HG03064 (cell line): ENCODE results near the gene RPS8.
A peak's percentile ranks its signal among the peaks of the same experiment; 100 is the strongest.
"Not testable (repeated sequence)": the region's sequence is repeated elsewhere in the genome, so short reads cannot be mapped to it uniquely, and the experiment has no call there.

Source experiments
- ATAC-seq: cut with Tn5 transposase; IDR thresholded peaks from one replicate; pipeline ENCODE4 v1.9.1; 2021; ENCODE audit warnings: low read depth; ENCODE audit not compliant: unreplicated experiment

The RPS8 gene

DNA sequence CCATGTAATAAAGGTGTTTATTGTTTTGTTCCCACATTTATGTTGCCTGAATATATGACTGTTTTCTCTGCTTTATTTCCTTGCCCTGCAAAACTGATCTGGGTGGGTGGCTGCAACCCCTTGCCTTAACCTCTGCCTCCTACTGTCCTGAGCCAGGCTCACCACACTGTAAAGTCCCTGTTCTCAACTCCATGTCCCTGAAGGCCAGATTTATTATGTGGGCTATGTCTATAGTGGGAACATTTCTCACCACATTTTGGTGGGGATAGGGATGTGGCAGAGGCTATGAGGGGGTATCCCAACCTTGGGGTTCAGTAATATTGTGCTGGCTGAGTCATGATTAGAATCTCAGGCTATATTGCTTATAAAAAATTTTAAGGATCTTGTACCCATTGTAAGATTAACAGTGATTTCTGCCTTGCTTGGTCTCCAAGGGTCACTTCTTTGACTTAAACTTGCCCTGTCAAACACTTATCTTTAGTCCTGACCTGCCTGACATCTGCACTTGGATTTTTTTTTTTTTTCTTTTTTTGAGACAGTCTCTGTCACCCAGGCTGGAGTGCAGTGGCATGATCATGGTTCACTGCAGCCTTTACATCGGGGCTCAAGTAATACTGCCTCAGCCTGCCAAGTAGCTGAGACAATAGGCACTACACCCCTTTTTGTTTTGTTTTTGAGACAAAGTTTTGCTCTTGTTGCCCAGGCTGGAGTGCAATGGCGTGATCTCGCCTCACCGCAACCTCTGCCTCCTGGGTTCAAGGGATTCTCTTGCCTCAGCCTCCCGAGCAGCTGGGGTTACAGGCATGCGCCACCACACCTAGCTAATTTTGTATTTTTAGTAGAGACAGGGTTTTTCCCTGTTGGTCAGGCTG lies 3.6 kb downstream of the RPS8 start:
- ATAC-seq: no peak

DNA sequence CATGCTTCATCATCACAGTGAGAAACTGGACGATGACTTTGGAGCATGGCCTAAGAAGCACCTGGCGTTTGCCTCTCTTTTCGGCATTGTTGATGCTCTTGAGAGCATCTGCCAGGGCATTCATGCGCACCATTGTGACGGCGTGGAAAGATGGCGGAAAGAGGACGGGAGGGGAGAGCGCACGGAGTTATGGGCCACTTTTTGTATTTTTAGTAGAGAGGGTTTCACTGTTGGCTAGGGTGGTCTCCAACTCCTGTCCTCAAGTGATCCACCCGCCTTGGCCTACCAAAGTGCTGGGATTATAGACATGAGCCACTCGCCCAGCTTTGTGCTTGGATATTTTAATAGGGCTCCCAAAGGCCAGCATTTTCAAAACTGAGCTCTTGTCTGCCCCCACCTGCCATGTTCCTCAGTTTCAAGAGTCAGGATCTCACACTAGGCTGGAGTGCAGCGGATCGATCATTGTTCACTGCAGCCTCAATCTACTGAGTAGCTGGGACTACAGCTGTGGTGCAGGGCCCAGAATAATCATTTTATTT lies 5.3 kb downstream of the RPS8 start:
- no peak for ATAC-seq

- no peak for ATAC-seq
Observed at GRCh38 chr1:44783697-44784093, 8.4 kb downstream of the RPS8 start.

- no peak for ATAC-seq
Observed at GRCh38 chr1:44784094-44785028, 9.0 kb downstream of the RPS8 start.

GRCh38 chr1:44785029-44785380 lies 9.7 kb downstream of the RPS8 start:
- ATAC-seq: no peak

- ATAC-seq: no peak
Observed at GRCh38 chr1:44785501-44786137, 10.3 kb downstream of the RPS8 start.

DNA sequence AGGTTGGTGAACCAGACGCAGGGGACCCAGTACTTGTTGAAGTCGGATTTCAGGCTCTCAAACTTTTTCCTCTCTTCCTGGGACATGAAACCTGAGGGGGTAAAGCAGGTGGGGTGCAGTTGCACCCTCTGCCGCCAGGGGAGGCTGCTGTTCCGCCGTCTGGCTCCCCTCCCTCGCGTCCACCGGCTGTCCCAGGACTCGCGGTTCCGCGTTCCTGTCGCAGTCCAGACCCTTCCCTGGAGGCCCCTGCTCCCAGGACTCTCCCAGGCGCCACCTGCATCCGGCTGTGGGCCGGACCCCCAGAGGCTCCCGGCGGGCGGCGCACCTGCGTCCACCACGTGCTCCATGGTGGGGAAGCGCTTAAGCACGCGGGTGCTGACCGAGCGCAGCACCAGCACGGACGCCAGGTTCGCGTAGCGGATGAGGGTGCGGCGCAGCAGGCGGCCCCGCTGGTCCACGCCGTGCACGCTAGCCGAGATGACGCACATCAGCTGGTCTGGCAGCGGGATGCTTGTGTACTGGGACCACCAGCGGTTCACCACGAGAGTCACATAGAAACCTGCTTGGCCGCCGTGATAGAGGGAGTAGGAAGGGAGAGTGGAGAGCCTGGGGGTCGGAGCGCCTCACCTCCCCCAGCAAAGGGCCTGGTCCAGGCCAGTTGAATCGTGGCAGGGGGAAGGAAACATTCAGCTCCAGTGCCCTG lies 10.9 kb downstream of the RPS8 start:
- ATAC-seq: no peak

- no peak for ATAC-seq
Observed at GRCh38 chr1:44786841-44787426, 11.6 kb downstream of the RPS8 start.

DNA sequence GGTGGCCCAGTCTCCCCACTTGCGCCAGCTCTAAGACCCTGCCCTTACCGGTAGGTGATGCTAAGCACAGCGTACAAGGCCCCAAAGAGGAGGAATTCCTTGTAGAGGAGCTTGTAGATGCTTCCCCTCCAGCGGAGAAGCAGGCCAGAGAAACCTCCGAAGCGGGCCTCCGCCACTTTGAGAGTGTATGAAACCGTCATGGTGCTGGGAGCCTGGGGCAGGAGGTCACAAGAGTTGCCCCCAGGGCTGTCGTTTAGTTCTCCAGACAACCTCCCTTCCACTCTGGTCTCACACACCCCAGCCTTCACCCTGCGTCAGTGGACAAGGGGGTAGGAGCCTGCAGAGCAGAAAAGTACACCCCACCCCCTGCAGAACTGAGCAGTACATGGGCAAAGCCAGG lies 12.2 kb downstream of the RPS8 start:
- no peak for ATAC-seq

DNA sequence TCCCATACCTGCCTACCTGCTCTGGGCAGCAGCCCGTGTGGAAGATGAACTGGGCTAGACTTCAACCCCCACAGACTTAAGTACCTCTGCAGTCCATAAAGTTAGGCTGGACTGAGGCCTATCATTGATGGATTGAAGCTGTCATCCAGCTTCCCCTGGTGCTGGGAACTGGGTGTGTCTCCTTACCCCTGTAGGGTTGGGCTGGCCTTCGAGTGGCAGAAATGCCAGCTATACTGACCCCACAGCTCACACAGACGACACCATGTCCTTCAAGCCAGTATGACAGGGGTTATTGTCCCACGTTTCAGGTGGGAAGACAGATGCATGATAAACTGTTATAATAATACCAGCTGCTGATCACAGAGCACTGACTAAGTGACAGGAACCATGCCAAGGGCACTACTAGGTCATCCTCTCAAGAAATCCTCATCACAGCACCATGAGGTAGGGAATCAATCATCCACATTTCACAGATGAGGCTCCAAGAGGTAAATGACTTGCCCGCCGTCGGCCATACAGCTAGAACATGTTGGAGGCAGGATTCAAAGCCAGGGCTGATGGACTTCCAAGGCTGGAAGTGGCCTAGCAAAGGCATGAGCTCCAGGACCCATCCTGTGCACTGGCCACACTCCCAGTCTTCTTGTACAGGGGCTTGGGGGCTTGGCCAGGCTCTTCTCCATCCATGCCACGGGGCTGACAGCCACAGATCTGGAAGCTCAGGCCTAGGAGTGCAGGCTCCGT lies 12.9 kb downstream of the RPS8 start, which contains the start of gene BEST4:
BEST4 (minus strand) TSS at position 51 of the 741 bp plus-strand sequence. CDS start 465 bp downstream, outside the sequence.
- no peak for ATAC-seq

- no peak for ATAC-seq
Observed at GRCh38 chr1:44790968-44791801, 15.8 kb downstream of the RPS8 start.

GRCh38 chr1:44792736-44793502 lies 17.6 kb downstream of the RPS8 start:
- no peak for ATAC-seq

DNA sequence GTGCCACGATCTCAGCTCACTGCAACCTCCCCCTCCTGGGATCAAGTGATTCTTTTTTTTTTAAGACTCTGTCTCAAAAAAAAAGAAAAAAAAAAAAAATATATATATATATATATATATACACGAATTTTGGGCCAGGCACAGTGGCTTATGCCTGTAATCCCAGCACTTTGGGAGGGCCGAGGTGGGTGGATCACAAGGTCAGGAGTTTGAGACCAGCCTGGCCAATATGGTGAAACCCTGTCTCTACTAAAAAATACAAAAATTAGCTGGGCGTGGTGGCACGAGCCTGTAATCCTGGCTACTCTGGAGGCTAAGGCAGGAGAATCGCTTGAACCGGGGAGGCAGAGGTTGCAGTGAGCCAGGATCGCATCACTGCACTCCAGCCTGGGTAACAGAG lies 22.5 kb downstream of the RPS8 start:
- not testable (repeated sequence) for ATAC-seq

- no peak for ATAC-seq
Observed at GRCh38 chr1:44798481-44799365, 23.4 kb downstream of the RPS8 start.

DNA sequence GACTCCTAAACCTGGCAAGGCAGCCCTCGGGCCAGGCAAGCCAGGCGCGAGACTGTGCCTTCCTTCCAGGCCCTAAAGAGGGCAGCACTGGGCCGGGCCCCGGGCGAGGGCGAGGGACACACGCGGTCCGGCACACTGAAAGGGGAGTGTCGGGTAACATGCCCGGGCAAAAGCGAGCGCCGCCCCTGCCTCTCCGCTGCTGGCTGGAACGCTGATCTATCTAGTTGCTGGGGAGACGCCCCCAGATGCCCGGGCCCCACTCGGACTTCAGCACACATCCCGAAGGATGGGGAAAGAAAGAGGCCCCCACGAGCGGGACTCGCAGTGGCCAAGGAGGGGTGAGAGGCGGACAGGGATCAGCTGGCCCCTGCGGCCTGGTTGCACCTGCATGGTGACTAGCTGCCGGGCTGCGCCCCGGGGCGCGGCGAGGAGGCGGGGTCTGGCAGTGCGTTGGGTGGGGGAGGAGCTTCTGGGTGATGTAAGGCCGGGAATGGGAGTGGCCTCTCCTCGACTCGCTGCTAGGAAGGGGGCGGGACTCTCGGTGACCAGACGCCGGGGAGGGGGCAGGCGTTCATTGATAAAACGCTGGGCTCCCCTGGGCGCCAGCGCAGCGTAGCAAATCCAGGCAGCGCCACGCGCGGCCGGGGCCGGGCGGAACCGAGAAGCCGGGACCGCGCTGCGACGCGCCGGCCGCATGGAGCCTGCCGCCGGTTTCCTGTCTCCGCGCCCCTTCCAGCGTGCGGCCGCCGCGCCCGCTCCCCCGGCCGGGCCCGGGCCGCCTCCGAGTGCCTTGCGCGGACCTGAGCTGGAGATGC lies 24.6 kb downstream of the RPS8 start, which contains the start of gene PLK3:
PLK3 (plus strand) TSS at position 608 of the 815 bp plus-strand sequence; CDS start at position 695, 87 bp downstream.
- peak; percentile 82 for ATAC-seq
